K562 (cell line): ENCODE results near the gene ITPRIP. TPM values are rescaled to one million over a fixed set of nuclear protein-coding genes. Genes with fewer than 3 reads are reported as not detected.

Experiments
- COPS2 ChIP-seq: fragments of 450-650 bp; conservative IDR thresholded peaks from 2 replicates; pipeline ENCODE4 v1.6.1; 2016; ENCODE audit warnings: mild to moderate bottlenecking, moderate library complexity
- CSDE1 ChIP-seq, 2 experiments: fragments of 450-650 bp; IDR thresholded peaks; 2 replicates each; pipeline ENCODE4 v1.6.1; 2016; ENCODE audit warnings: mild to moderate bottlenecking in 1 of 2
- CXXC5 ChIP-seq: fragments of 250-450 bp; sonication (Bioruptor Pico); IDR thresholded peaks from 2 replicates; pipeline ENCODE4 v1.8.0; 2022; ENCODE audit warnings: inconsistent platforms, mild to moderate bottlenecking, moderate library complexity
- HLTF ChIP-seq: fragments of 450-650 bp; IDR thresholded peaks from 2 replicates; pipeline ENCODE4 v1.6.1; 2016
- HNRNPK ChIP-seq: fragments of 200-400 bp; formaldehyde crosslinking; IDR thresholded peaks from one replicate; pipeline ENCODE4 v1.6.1; 2018; ENCODE audit warnings: mild to moderate bottlenecking, low read depth, low read length; ENCODE audit not compliant: poor library complexity, severe bottlenecking
- MEF2A ChIP-seq: IDR thresholded peaks from 2 replicates; pipeline ENCODE4 v1.6.1; 2011; ENCODE audit warnings: low read depth, mild to moderate bottlenecking, low read length, moderate library complexity; ENCODE audit not compliant: control insufficient read depth
- NCOA2 ChIP-seq, 2 experiments: fragments of 450-650 bp; IDR thresholded peaks; 2 replicates each; pipeline ENCODE4 v1.6.1; 2018; ENCODE audit warnings: mild to moderate bottlenecking in 2 of 2, moderate library complexity in 1 of 2; ENCODE audit not compliant: partially characterized antibody in 2 of 2
- NCOR1 ChIP-seq: fragments of 450-650 bp; IDR thresholded peaks from 2 replicates; pipeline ENCODE4 v1.6.1; 2016; ENCODE audit warnings: mild to moderate bottlenecking, moderate library complexity
- PHB ChIP-seq: fragments of 250-450 bp; sonication (Bioruptor Pico); IDR thresholded peaks from 2 replicates; pipeline ENCODE4 v1.5.0; 2021
- PHB2 ChIP-seq: fragments of 450-650 bp; IDR thresholded peaks from 2 replicates; pipeline ENCODE4 v1.6.1; 2017; ENCODE audit warnings: low read depth
- POLR2AphosphoS5 ChIP-seq: IDR thresholded peaks from 2 replicates; pipeline ENCODE4 v1.6.1; 2011; ENCODE audit warnings: mild to moderate bottlenecking, low read depth, low read length, moderate library complexity; ENCODE audit not compliant: control insufficient read depth, insufficient read depth
- RBM15 ChIP-seq: fragments of 200-400 bp; formaldehyde crosslinking; IDR thresholded peaks from 2 replicates; pipeline ENCODE4 v1.6.1; 2018; ENCODE audit warnings: mild to moderate bottlenecking, low read length, moderate library complexity; ENCODE audit not compliant: insufficient read depth
- SRSF7 ChIP-seq: fragments of 200-400 bp; formaldehyde crosslinking; optimal IDR thresholded peaks from 2 replicates; pipeline ENCODE3; 2017; ENCODE audit warnings: mild to moderate bottlenecking, low read depth, low read length
- TAF15 ChIP-seq: fragments of 200-400 bp; formaldehyde crosslinking; IDR thresholded peaks from 2 replicates; pipeline ENCODE4 v1.6.1; 2017; ENCODE audit warnings: mild to moderate bottlenecking, low read depth, low read length, moderate library complexity
- TCF3 ChIP-seq: sonication (generic); formaldehyde crosslinking; IDR thresholded peaks from 2 replicates; pipeline ENCODE4 v1.4.0; 2020; ENCODE audit warnings: mild to moderate bottlenecking, missing genetic modification reagents
- ZNF140 ChIP-seq: fragments of 250-450 bp; sonication (Bioruptor Pico); IDR thresholded peaks from 2 replicates; pipeline ENCODE4 v1.8.0; 2021; ENCODE audit warnings: moderate library complexity, mild to moderate bottlenecking, inconsistent platforms
- polyA plus RNA-seq, 8 experiments: library from polyadenylated mRNA; depleted of rRNA in 4 of 8; stranded (reverse) in 5 of 8; unstranded in 3 of 8; fragments of >200 nt; fragmentation: Nextera tagmentation in 2 of 8; fragmentation: Illumina TruSeq in 1 of 8; extraction: Ambion mirVana in 2 of 8; extraction: Trizol in 1 of 8; gene quantifications; 2 replicates each; pipeline versions ENCODE4 v1.2.1 to v1.2.3, GENCODE V29; 2011 to 2014; ENCODE audit warnings: inconsistent platforms in 1 of 8, missing spikeins in 1 of 8
- total RNA-seq, 7 experiments: library from RNA; depleted of rRNA in 6 of 7; stranded (reverse); fragments of >200 nt in 6 of 7; fragmentation: Illumina TruSeq in 2 of 7; extraction: Trizol in 2 of 7; gene quantifications; 2 replicates each; pipeline versions ENCODE4 v1.2.1 to v1.2.3, GENCODE V29; 2011 to 2021; ENCODE audit warnings: low replicate concordance in 1 of 7
- TF ChIP-seq, protein P1 (sequence below): fragments of 450-650 bp; IDR thresholded peaks from 2 replicates; pipeline ENCODE4 v1.6.1; 2016; ENCODE audit warnings: missing biosample characterization, missing genetic modification characterization
- TF ChIP-seq, protein P2 (sequence below): sonication (generic); formaldehyde crosslinking; IDR thresholded peaks from 2 replicates; pipeline ENCODE4 v1.8.0; 2023; ENCODE audit warnings: missing genetic modification reagents, mild to moderate bottlenecking, borderline replicate concordance
- TF ChIP-seq, protein P3 (sequence below): sonication (generic); formaldehyde crosslinking; IDR thresholded peaks from 2 replicates; pipeline ENCODE4 v1.8.0; 2022; ENCODE audit warnings: missing genetic modification reagents, mild to moderate bottlenecking, borderline replicate concordance
- TF ChIP-seq, protein P4 (sequence below): fragments of 250-450 bp; sonication (Bioruptor Pico); IDR thresholded peaks from 2 replicates; pipeline ENCODE4 v1.8.0; 2021; ENCODE audit warnings: moderate library complexity, mild to moderate bottlenecking, inconsistent platforms

Gene ITPRIP
- total and polyA plus RNA-seq, 9 of the 15 experiments (the other 6 are each of a cell fraction or from before 2014, with no cell fraction given) = 4.4 to 28.5 (median 10.9) TPM

DNA sequence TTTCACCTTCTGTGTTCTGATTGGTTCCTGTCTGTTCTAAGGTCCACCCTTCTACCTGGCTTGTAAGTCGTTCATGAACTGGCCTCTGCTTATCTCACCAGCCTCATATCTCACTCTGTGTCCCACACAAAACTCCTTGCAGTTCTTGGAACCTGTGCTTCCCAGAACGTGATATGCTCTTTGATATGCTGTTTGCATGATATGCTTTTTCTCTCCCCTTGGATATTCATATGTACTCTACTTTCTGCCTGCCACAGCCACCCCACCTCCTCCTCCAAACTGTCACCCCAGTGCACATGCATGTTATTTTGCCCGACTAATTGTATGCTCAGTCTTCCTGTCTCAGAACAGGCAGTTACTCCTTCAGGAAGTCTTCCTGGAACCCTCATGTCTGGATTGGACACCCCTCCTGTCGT, 1.9 kb upstream of the ITPRIP start (continued):
- TF ChIP-seq NCOA2 (IDR thresholded peaks at IDR 0.05; ENCODE audit: partially characterized antibody in 2 of 2) (no peak), TCF3 (CRISPR knock-in tag) (peak; percentile 82), COPS2 (no peak), SRSF7 (no peak), ZNF140 (no peak), NCOR1 (peak; percentile 85), CXXC5 (CRISPR knock-in tag) (peak; percentile 54; the same call in 1 of the 2 replicates), TAF15 (no peak), CSDE1 (IDR thresholded peaks at IDR 0.05) (no peak), PHB2 (no peak), RBM15 (no peak), MEF2A (0 out of 2 replicates have a peak, but pooled peaks have one; percentile 2), HNRNPK (no peak), HLTF (peak; percentile 55; the same call in 1 of the 2 replicates), POLR2AphosphoS5 (peak; percentile 66; the same call in 1 of the 2 replicates), PHB (no peak)
- TF ChIP-seq, protein P1, sequence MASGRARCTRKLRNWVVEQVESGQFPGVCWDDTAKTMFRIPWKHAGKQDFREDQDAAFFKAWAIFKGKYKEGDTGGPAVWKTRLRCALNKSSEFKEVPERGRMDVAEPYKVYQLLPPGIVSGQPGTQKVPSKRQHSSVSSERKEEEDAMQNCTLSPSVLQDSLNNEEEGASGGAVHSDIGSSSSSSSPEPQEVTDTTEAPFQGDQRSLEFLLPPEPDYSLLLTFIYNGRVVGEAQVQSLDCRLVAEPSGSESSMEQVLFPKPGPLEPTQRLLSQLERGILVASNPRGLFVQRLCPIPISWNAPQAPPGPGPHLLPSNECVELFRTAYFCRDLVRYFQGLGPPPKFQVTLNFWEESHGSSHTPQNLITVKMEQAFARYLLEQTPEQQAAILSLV = no peak
- TF ChIP-seq, protein P2, sequence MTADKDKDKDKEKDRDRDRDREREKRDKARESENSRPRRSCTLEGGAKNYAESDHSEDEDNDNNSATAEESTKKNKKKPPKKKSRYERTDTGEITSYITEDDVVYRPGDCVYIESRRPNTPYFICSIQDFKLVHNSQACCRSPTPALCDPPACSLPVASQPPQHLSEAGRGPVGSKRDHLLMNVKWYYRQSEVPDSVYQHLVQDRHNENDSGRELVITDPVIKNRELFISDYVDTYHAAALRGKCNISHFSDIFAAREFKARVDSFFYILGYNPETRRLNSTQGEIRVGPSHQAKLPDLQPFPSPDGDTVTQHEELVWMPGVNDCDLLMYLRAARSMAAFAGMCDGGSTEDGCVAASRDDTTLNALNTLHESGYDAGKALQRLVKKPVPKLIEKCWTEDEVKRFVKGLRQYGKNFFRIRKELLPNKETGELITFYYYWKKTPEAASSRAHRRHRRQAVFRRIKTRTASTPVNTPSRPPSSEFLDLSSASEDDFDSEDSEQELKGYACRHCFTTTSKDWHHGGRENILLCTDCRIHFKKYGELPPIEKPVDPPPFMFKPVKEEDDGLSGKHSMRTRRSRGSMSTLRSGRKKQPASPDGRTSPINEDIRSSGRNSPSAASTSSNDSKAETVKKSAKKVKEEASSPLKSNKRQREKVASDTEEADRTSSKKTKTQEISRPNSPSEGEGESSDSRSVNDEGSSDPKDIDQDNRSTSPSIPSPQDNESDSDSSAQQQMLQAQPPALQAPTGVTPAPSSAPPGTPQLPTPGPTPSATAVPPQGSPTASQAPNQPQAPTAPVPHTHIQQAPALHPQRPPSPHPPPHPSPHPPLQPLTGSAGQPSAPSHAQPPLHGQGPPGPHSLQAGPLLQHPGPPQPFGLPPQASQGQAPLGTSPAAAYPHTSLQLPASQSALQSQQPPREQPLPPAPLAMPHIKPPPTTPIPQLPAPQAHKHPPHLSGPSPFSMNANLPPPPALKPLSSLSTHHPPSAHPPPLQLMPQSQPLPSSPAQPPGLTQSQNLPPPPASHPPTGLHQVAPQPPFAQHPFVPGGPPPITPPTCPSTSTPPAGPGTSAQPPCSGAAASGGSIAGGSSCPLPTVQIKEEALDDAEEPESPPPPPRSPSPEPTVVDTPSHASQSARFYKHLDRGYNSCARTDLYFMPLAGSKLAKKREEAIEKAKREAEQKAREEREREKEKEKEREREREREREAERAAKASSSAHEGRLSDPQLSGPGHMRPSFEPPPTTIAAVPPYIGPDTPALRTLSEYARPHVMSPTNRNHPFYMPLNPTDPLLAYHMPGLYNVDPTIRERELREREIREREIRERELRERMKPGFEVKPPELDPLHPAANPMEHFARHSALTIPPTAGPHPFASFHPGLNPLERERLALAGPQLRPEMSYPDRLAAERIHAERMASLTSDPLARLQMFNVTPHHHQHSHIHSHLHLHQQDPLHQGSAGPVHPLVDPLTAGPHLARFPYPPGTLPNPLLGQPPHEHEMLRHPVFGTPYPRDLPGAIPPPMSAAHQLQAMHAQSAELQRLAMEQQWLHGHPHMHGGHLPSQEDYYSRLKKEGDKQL = no peak
- TF ChIP-seq, protein P3, sequence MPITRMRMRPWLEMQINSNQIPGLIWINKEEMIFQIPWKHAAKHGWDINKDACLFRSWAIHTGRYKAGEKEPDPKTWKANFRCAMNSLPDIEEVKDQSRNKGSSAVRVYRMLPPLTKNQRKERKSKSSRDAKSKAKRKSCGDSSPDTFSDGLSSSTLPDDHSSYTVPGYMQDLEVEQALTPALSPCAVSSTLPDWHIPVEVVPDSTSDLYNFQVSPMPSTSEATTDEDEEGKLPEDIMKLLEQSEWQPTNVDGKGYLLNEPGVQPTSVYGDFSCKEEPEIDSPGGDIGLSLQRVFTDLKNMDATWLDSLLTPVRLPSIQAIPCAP (CRISPR knock-in tag) = no peak
- TF ChIP-seq, protein P4, sequence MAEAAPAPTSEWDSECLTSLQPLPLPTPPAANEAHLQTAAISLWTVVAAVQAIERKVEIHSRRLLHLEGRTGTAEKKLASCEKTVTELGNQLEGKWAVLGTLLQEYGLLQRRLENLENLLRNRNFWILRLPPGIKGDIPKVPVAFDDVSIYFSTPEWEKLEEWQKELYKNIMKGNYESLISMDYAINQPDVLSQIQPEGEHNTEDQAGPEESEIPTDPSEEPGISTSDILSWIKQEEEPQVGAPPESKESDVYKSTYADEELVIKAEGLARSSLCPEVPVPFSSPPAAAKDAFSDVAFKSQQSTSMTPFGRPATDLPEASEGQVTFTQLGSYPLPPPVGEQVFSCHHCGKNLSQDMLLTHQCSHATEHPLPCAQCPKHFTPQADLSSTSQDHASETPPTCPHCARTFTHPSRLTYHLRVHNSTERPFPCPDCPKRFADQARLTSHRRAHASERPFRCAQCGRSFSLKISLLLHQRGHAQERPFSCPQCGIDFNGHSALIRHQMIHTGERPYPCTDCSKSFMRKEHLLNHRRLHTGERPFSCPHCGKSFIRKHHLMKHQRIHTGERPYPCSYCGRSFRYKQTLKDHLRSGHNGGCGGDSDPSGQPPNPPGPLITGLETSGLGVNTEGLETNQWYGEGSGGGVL (CRISPR knock-in tag) = no peak
